Measurements from ENCODE around the gene SEMA5A. TPM values are rescaled to one million over a fixed set of nuclear protein-coding genes. Genes with fewer than 3 reads are reported as not detected.

SEMA5A gene
- total and polyA plus RNA-seq, 2 of the 8 experiments (the other 6 are each of a cell fraction or from before 2014, with no cell fraction given), result 5.3 to 8.9 TPM

GRCh38 chr5:9176641-9177040, 369.2 kb downstream of the SEMA5A start:
- no peaks in the 10 kb centered on the region for H3K9me3 ChIP-seq (ENCODE audit: insufficient read depth in 2 of 2, low read depth in 1 of 2, low read length in 1 of 2)
- H3K4me1 ChIP-seq (replicated peaks in 1 of 4; ENCODE audit: control insufficient read depth in 3 of 4, insufficient read depth in 4 of 4, low read length in 3 of 4), result no peaks in the 10 kb centered on the region; a peak in 1 of 7 replicates
- no peak overlapping the region for H3K14ac ChIP-seq (ENCODE audit: insufficient read length)
- TF ChIP-seq YY1 (IDR thresholded peaks at IDR 0.05; ENCODE audit: low read depth, low read length) (no peak), KDM4A (IDR thresholded peaks at IDR 0.05; ENCODE audit: low read depth, low read length, severe bottlenecking) (no peak), ATF3 (IDR thresholded peaks at IDR 0.05; ENCODE audit: insufficient read depth, low read depth, low read length) (no peak), NANOG (IDR thresholded peaks at IDR 0.05; ENCODE audit: insufficient read depth, low read depth, low read length, poor library complexity, severe bottlenecking) (no peak), JUN (IDR thresholded peaks at IDR 0.05; ENCODE audit: low read depth, low read length) (no peak), HDAC2 (IDR thresholded peaks at IDR 0.05; ENCODE audit: borderline replicate concordance in 1 of 2, low read depth in 2 of 2, low read length in 2 of 2) (no peak), SUZ12 (IDR thresholded peaks at IDR 0.05; ENCODE audit: low read length) (no peak), CBX8 (IDR thresholded peaks at IDR 0.05; ENCODE audit: borderline replicate concordance, low read depth, low read length) (no peak), GTF2F1 (IDR thresholded peaks at IDR 0.05; ENCODE audit: borderline replicate concordance, low read depth, low read length) (no peak), GABPA (IDR thresholded peaks at IDR 0.05; ENCODE audit: borderline replicate concordance, insufficient read depth, low read length) (no peak), MAFK (IDR thresholded peaks at IDR 0.05; ENCODE audit: low read depth, low read length) (no peak), CTBP2 (IDR thresholded peaks at IDR 0.05; ENCODE audit: borderline replicate concordance, insufficient read depth, insufficient read length, low read length) (no peak), ASH2L (IDR thresholded peaks at IDR 0.05; ENCODE audit: low read length) (no peak)
- CTCF ChIA-PET (ENCODE audit: partially characterized antibody), result no interaction called here
- no peak overlapping the region for H3K4ac ChIP-seq (replicated peaks; ENCODE audit: insufficient read length, low read depth, low read length)
- no peak overlapping the region for H3K4me3 ChIP-seq (ENCODE audit: extremely low read depth in 1 of 4, insufficient read depth in 2 of 4, low read depth in 3 of 4, low read length in 4 of 4)
- no peak overlapping the region for H3K18ac ChIP-seq (ENCODE audit: extremely low read depth, low read length)
- no peak overlapping the region for H3K56ac ChIP-seq (replicated peaks; ENCODE audit: insufficient read length, low read depth, low read length)
- no peak for DNase-seq (ENCODE audit: low read depth in 1 of 2, low spot score in 2 of 2)
- H2AK5ac ChIP-seq (ENCODE audit: low read depth, low read length), result no peak overlapping the region
- POLR2A ChIA-PET (ENCODE audit: partially characterized antibody), result no interaction called here
- no peak overlapping the region for H3K23ac ChIP-seq (ENCODE audit: insufficient read length)
- H3K27me3 ChIP-seq (replicated peaks in 1 of 4; ENCODE audit: control insufficient read depth in 3 of 4, extremely low read depth in 1 of 4, insufficient read depth in 3 of 4, low read length in 3 of 4), result no peaks in the 10 kb centered on the region
- H3K79me2 ChIP-seq (ENCODE audit: control insufficient read depth in 1 of 2, insufficient read depth in 2 of 2, low read length in 2 of 2), result no peaks in the 10 kb centered on the region
- H2BK15ac ChIP-seq (ENCODE audit: low read length), result no peak overlapping the region
- H4K8ac ChIP-seq (ENCODE audit: extremely low read depth, insufficient read depth, low read length), result no peak overlapping the region
- H2BK120ac ChIP-seq (replicated peaks; ENCODE audit: low read depth, low read length), result no peak overlapping the region
- no peak overlapping the region for H2AFZ ChIP-seq (ENCODE audit: low read length)
- no peak overlapping the region for H3K27ac ChIP-seq (ENCODE audit: low read depth, low read length)
- no peak overlapping the region for H2BK12ac ChIP-seq (ENCODE audit: low read depth, low read length)
- no peak overlapping the region for H4K5ac ChIP-seq (ENCODE audit: insufficient read length, low read depth, low read length)
- H3K23me2 ChIP-seq (ENCODE audit: low read depth, low read length), result no peaks in the 10 kb centered on the region
- no peaks in the 10 kb centered on the region for H4K20me1 ChIP-seq (replicated peaks in 1 of 2; ENCODE audit: control insufficient read depth in 1 of 2, insufficient read depth in 2 of 2, low read length in 2 of 2)
- H3K4me2 ChIP-seq (ENCODE audit: insufficient read depth in 1 of 2, low read depth in 2 of 2, low read length in 2 of 2), result no peak overlapping the region
- H2BK5ac ChIP-seq (ENCODE audit: low read depth, low read length), result no peak overlapping the region
- no peaks in the 10 kb centered on the region for H3K36me3 ChIP-seq (ENCODE audit: control insufficient read depth in 2 of 4, insufficient read depth in 4 of 4, low read length in 3 of 4)
- H3K79me1 ChIP-seq (ENCODE audit: low read depth, low read length), result no peaks in the 10 kb centered on the region
- no peak overlapping the region for H3K9ac ChIP-seq (replicated peaks in 1 of 4; ENCODE audit: extremely low read depth in 1 of 4, low read depth in 3 of 4, low read length in 3 of 4)
- no peak overlapping the region for H2BK20ac ChIP-seq (ENCODE audit: low read length)
- no peak overlapping the region for H4K91ac ChIP-seq (replicated peaks; ENCODE audit: insufficient read length, low read length)
- no peak for FAIRE-seq

Measured in H1 (cell line).